ENCODE results near the gene RER1.

RER1 gene

GRCh38 chr1:2350911-2351655 lies 40.6 kb upstream of the RER1 start:
- DNase-seq = no peak
- H3K9me3 Mint-ChIP-seq = no peaks in the 10 kb centered on the region
- H3K27me3 Mint-ChIP-seq = no peaks in the 10 kb centered on the region
- H3K36me3 Mint-ChIP-seq (ENCODE audit: low read depth) = no peaks in the 10 kb centered on the region
- H3K4me1 Mint-ChIP-seq = no peaks in the 10 kb centered on the region
- no peak overlapping the region for H3K27ac Mint-ChIP-seq
- H3K4me3 Mint-ChIP-seq = no peak overlapping the region
- ATAC-seq = no peak

DNA sequence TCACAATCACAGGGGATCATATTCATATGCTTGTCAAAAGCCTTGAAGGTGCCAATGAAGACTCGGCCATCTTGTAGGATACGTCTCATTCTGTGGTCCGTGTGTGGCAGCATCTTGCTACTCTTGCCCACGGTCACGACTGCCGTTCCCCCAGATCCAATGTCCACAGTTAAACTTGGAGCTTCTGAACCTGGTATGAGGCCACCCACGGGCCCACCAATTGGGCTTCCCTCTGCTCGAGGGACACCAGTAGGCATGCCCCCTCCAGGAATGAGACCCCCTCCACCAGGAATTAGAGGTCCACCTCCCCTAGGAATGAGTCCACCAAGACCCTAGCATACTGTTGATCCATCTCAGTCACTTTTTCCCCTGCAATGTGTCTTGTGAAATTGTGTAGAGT lies 39.9 kb upstream of the RER1 start:
- DNase-seq (no peak), ATAC-seq (no peak)
- no peak overlapping the region for H3K27ac Mint-ChIP-seq
- no peaks in the 10 kb centered on the region for H3K36me3 Mint-ChIP-seq (ENCODE audit: low read depth)
- no peaks in the 10 kb centered on the region for H3K27me3 Mint-ChIP-seq
- H3K9me3 Mint-ChIP-seq = no peaks in the 10 kb centered on the region
- H3K4me3 Mint-ChIP-seq = no peak overlapping the region
- H3K4me1 Mint-ChIP-seq = no peaks in the 10 kb centered on the region

GRCh38 chr1:2352341-2352896 lies 39.2 kb upstream of the RER1 start:
- H3K4me1 Mint-ChIP-seq = no peaks in the 10 kb centered on the region
- H3K9me3 Mint-ChIP-seq = no peaks in the 10 kb centered on the region
- no peak overlapping the region for H3K27ac Mint-ChIP-seq
- no peak for DNase-seq
- H3K4me3 Mint-ChIP-seq = no peak overlapping the region
- no peaks in the 10 kb centered on the region for H3K36me3 Mint-ChIP-seq (ENCODE audit: low read depth)
- no peak for ATAC-seq
- no peaks in the 10 kb centered on the region for H3K27me3 Mint-ChIP-seq

DNA sequence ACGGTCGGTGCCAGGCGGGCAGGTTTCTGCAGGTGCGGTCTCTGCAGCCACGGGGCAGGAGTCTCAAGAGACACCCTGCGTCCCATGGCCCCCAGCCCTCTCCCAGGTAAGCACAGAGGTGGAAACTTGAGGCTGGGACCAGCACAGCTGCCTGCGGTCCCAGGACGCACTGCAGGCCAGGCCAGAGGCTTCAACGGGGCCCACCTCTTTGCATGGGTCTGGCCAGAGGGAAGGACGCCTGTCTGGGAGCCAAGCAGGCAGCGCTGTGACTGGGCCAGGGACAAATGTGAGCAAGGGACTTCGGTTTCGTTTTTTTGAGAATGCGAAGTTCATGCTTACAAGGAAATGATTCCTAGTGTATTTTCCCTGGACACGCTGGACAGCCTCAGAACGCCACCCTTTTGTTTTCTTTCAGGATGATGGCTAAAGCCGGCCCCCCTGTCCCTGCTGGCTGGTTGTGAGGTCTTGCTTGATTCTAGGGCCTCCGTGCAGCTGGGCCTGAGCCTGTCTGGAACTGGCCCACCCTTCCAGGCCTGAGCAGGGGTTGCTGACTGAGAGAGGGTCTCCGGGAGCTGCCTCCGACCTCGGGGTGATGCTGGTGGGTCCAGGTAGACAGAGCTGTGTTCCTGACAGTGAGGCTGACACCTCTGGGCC lies 38.6 kb upstream of the RER1 start:
- Mint-ChIP-seq H3K4me3 (no peak overlapping the region), H3K36me3 (ENCODE audit: low read depth) (no peaks in the 10 kb centered on the region), H3K27ac (no peak overlapping the region), H3K4me1 (no peaks in the 10 kb centered on the region), H3K27me3 (no peaks in the 10 kb centered on the region), H3K9me3 (no peaks in the 10 kb centered on the region)
- DNase-seq (no peak), ATAC-seq (no peak)

GRCh38 chr1:2353551-2354438 lies 37.8 kb upstream of the RER1 start:
- no peaks in the 10 kb centered on the region for H3K27me3 Mint-ChIP-seq
- DNase-seq (no peak), ATAC-seq (no peak)
- no peaks in the 10 kb centered on the region for H3K36me3 Mint-ChIP-seq (ENCODE audit: low read depth)
- no peaks in the 10 kb centered on the region for H3K9me3 Mint-ChIP-seq
- no peaks in the 10 kb centered on the region for H3K4me1 Mint-ChIP-seq
- no peak overlapping the region for H3K4me3 Mint-ChIP-seq
- no peak overlapping the region for H3K27ac Mint-ChIP-seq

- Mint-ChIP-seq H3K4me3 (no peak overlapping the region), H3K27ac (no peak overlapping the region), H3K36me3 (ENCODE audit: low read depth) (no peaks in the 10 kb centered on the region), H3K4me1 (no peaks in the 10 kb centered on the region), H3K9me3 (no peaks in the 10 kb centered on the region), H3K27me3 (no peaks in the 10 kb centered on the region)
- no peak for DNase-seq
- ATAC-seq = no peak
Observed at GRCh38 chr1:2354511-2355372, 36.9 kb upstream of the RER1 start.

GRCh38 chr1:2355373-2356261 lies 36.0 kb upstream of the RER1 start:
- Mint-ChIP-seq H3K4me3 (no peak overlapping the region), H3K36me3 (ENCODE audit: low read depth) (no peaks in the 10 kb centered on the region), H3K27ac (no peak overlapping the region), H3K4me1 (no peaks in the 10 kb centered on the region), H3K27me3 (no peaks in the 10 kb centered on the region), H3K9me3 (no peaks in the 10 kb centered on the region)
- ATAC-seq = no peak
- no peak for DNase-seq

DNA sequence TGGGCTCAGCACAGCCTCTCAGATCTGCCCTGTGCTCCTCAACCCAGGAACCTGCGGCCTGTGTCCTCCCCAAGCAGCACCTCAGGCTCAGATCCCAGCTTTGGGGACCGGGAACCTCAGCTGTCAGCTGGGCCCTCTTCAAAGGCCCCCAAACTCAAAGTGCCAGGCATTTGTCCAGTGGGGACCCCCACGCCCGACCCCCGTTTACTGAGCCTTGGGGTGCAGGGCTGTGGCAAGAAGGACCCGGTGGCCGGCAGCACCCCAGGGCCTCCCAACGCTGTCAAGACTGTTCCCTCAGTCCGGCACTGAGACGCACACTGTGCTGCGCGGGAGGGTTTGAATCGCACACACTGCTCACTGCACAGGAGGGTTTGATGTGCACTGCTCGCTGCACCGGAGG lies 35.2 kb upstream of the RER1 start:
- Mint-ChIP-seq H3K9me3 (no peaks in the 10 kb centered on the region), H3K27ac (no peak overlapping the region), H3K4me1 (no peaks in the 10 kb centered on the region), H3K36me3 (ENCODE audit: low read depth) (no peaks in the 10 kb centered on the region), H3K27me3 (no peaks in the 10 kb centered on the region), H3K4me3 (no peak overlapping the region)
- DNase-seq (no peak), ATAC-seq (no peak)

- Mint-ChIP-seq H3K4me1 (no peaks in the 10 kb centered on the region), H3K36me3 (ENCODE audit: low read depth) (no peaks in the 10 kb centered on the region), H3K27me3 (no peaks in the 10 kb centered on the region), H3K4me3 (no peak overlapping the region), H3K27ac (no peak overlapping the region), H3K9me3 (no peaks in the 10 kb centered on the region)
- DNase-seq (no peak), ATAC-seq (no peak)
Observed at GRCh38 chr1:2356911-2357845, 34.5 kb upstream of the RER1 start.

DNA sequence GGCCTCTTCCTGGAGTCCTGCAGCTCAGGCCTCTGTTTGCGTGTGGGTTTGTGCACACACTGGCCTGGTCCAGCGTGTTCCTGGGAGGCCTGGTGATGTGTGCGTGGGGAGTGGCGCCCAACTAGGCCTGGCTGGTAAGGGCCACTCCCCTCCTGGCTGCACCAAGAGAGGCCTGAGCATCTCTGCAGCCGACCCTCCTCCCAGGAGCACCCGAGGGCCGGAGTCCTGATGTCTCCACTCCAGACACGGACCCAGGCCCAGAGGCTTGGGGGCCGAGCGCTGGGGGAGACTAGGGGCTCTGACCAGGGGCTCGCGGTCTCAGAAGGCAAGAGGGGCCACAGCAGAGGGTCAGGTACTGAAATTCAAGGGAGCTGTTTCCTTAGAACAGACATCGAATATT lies 33.6 kb upstream of the RER1 start:
- ATAC-seq (no peak), DNase-seq (no peak)
- no peak overlapping the region for H3K27ac Mint-ChIP-seq
- H3K4me1 Mint-ChIP-seq = no peaks in the 10 kb centered on the region
- no peaks in the 10 kb centered on the region for H3K36me3 Mint-ChIP-seq (ENCODE audit: low read depth)
- no peaks in the 10 kb centered on the region for H3K27me3 Mint-ChIP-seq
- H3K9me3 Mint-ChIP-seq = peaks cover 5% of the 10 kb centered on the region
- no peak overlapping the region for H3K4me3 Mint-ChIP-seq

DNA sequence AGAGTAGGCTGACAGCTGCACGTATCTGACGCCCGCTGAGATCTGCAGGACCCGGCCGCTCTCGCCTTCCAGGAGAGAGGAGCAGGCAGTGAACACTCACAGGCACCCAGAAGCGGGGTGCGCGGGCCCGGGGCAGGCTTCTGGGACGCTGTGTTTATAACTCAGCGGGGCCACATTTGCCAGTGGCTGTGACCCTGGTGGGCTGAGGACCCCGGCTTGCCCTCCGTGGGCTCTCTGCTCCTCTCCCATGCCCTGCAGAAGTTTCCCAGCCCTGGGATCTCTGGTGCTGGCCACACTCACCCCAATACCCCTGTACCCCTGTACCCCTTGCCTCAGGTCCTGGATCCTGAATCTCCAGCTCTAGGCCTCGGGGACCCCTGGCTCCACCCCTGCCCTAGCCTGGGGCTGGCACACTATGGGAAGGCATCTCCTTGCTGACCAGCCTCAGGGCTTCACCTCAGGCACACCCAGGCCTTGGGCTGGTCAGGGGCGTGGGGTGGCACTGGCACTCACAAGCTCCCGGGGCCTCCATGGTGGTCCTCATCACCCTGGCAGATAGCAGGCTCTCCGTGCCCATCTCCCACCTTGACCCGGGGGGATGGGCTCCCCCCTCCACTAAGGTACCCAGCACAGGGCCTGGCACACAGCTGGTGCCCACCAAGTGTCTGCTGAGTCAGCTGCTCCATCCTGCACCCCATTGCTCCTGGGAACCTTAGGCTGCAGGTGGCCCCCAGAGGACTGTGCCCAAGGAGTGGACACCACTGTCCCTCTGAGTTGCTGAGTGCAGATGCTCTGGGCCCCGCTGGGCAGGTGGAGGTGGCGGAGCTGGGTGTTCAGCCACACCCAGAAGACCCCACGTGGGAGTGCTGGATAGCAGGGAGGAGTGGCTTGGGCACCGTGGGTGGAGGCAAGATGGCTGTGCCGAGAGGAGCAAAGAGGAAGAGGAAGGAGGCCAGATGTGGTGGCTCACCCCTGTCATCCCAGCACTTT lies 32.7 kb upstream of the RER1 start:
- no peaks in the 10 kb centered on the region for H3K4me1 Mint-ChIP-seq

More for the DNA sequence above, 32.7 kb upstream of the RER1 start:
- Mint-ChIP-seq H3K27me3 (no peaks in the 10 kb centered on the region), H3K4me3 (no peak overlapping the region), H3K9me3 (peaks cover 11% of the 10 kb centered on the region), H3K36me3 (ENCODE audit: low read depth) (no peaks in the 10 kb centered on the region), H3K27ac (no peak overlapping the region)
- ATAC-seq = no peak
- no peak for DNase-seq
